ENCODE measurements around the gene HOXD11. TPM values are rescaled to one million over a fixed set of nuclear protein-coding genes. Genes with fewer than 3 reads are reported as not detected.

Gene HOXD11
- total RNA-seq, 1 donor from 2014 or later: not detected

DNA sequence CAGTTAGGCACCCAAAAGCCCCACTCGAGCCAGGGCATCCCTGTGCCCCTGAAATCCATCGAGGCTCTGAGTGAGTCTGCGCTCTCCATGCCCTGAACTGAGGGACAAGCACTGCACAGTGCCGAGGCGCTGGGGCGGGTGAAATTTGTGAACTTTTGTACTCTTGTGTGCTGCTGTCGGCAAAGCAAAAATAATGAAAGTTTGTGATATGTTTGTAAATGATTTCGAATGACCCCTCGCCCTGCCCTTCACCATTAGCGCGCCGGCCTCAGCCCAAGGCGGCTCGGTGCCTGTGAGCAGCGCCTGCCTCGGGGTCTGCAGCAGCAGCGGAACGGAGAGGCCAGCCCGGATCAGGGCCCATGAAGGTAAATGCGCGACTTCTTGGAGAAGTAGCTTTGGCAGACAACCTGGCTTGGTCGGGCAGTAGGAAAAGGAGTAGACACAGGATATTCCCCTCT is 42.4 kb downstream of the HOXD11 start:
- no peak for DNase-seq

DNA sequence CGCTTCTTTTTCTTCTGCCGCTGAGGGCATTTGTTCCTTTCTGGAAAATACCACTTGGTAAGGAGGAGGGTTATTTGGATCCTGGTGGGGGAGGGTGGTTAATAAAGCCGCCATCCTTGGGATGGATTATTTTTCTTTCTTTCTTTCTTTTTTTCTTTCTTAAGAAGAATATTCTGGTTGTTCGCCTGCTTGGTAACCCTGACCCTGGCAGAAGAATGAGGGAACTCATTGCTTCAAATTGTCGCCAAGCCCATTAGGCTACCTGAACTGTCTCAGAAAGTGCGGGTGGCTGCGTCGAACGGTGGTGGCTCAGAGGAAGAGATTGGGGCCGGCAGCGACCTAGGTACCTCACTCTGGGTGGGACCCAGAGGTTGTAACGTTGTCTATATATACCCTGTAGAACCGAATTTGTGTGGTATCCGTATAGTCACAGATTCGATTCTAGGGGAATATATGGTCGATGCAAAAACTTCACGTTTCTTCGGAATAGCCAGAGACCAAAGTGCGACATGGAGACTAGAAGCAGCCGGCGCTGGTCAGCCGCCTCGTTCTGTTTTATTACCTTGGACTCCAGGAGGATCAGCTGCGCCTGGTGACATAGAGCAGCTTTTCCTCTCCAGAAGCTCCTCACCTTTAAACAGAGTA is 43.0 kb downstream of the HOXD11 start:
- DNase-seq: no peak

GRCh38 chr2:176150584-176151441 is 43.7 kb downstream of the HOXD11 start:
- no peak for DNase-seq

DNA sequence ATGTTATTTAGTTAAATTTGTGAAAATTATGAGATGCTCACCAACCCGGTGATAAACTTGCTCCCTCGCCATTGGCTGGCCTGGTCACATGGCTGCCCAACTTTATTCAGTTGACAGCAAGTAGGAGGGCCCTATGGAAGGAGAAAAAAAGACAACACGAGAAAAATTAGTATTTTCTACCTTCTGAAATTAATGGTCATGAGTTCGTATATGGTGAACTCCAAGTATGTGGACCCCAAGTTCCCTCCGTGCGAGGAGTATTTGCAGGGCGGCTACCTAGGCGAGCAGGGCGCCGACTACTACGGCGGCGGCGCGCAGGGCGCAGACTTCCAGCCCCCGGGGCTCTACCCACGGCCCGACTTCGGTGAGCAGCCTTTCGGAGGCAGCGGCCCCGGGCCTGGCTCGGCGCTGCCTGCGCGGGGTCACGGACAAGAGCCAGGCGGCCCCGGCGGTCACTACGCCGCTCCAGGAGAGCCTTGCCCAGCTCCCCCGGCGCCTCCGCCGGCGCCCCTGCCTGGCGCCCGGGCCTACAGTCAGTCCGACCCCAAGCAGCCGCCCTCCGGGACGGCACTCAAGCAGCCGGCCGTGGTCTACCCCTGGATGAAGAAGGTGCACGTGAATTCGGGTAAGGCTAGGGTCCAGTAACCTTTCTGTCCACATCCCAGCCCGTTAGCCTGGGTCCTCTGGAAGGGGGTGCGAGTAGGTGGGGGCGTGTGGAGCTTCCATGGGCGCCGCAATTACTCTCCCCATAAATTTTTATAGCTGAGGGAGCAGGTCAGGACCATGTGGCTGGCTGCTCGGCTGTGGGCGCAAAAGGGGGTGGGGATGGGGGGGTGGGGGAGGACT is 44.6 kb downstream of the HOXD11 start, which contains the start of gene HOXD4:
HOXD4 (plus strand) TSS at position 109 of the 846 bp plus-strand sequence; CDS start at position 193, 84 bp downstream.
- DNase-seq: no peak

- no peak for DNase-seq
Observed at GRCh38 chr2:176152350-176153181, 45.5 kb downstream of the HOXD11 start.

GRCh38 chr2:176154576-176155252 is 47.6 kb downstream of the HOXD11 start:
- DNase-seq: no peak

GRCh38 chr2:176155356-176156044 is 48.4 kb downstream of the HOXD11 start:
- DNase-seq: no peak

DNA sequence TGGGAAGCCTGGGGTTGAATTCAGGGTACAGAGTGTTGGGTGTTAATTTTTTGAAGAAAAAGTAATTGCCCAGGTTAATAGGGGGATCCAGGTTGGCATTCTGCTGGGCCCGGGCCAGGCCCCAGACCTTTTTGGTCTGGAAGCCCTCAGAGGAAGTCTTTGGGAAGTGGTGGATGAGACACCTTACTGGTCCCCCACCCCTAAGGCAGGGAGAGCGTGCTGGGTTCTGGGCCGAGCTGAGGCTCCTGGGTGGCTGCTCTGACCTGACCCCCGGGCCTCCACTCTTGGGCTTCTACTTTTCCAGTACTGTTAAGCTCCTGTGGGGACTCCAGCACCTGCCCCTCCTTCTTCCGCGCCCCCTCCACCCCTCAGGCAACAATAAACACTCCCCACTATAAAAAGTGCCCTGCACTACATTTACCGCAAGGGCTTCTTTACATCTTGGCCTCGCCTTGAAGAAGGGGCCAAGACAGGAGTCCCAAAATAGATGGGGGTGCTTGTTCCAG is 49.3 kb downstream of the HOXD11 start:
- DNase-seq: no peak

DNA sequence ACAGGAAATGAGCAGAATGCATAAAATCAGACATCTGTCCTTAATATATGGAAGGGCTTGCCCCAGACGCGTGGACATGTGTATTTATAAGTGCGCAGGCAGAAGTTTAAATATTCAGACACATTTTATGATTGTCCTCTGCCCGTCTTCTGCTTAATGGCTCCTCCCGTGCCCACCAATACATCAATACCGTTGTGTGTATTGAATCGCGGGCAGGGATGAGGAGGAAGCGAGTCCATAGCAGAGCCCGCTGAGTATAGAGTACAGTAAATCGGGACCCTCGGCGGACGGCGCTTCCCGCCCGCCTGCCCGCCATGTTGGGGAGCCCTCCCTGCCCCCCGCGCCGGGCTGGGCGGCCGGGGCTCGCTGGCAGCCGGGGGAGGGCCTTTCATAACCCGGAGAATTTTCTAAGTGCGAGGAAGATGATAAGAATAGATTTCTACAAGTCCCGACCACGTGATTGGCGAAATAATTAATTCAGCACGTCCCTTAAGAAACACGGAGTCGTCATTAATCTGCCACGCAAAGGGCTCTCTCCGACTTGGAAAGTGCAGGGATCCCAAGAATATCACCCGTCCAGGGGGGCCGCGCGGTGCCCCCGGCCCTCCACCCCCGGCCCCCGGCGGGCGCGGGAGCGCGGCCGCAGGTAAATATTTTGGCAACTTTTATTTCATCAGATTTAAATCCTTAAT is 49.9 kb downstream of the HOXD11 start, which contains the start of gene HOXD3:
HOXD3 (plus strand) TSS at position 501 of the 692 bp plus-strand sequence. CDS start 11,808 bp downstream, outside the sequence.
- no peak for DNase-seq

- DNase-seq: no peak
Observed at GRCh38 chr2:176157499-176158185, 50.6 kb downstream of the HOXD11 start.

DNA sequence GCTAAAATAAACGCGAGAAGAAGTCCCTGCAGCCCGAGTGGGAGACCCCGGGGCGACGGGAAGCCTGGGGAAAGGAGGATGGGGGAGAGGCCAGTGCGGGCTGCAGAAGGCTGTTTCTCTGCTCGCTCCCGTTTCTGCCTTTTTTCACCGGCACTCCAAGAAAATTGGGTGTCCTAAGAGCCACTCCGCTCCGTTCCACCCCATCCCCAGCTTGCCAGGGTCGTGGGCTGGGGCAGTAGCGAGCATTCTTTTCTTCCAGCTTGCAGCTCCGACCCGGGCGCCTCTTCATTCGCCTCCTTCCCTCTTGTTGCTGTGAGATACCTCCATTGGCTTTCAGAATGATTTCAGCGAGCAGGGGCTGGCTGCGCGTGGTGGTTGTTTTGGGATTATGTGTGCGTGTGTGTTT is 51.1 kb downstream of the HOXD11 start:
- no peak for DNase-seq

DNA sequence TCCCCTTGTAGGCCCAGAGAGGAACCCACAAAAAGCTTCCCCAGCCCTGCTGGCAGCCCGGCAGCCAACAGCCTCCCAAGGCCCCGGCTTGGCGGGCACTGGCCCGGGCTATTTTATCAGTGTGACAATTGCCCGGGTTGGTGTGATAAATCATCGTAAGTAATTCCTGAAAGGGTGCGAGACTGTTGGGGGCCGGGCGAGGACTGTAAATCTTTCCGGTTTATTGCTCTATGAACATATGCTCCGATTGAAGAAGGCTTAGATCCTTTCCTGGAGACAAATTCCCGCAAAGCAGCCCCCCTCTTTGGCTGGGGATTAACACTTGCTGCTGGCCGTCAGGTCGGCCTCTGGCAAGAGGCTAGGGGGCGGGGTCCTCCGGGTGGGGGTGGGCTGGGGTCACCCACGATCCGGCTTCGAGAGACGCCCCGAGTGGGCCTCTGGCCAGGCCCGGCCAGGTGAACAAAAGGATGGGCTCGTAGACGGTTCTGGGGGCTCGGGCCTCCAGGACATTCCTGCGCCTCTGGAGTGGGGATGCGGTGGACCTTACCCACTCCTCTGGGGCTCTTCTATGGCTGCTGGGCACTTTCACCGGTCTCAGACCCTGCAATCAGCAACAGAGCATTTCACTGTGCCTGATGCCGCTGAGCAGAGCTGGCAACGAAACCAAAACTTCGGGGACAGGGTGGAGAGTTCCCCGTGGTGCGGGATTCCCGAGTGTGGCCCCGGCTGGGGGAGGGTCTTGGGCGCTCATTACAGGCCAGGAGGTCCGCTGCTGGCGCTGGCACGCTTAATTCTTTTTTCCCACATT is 52.0 kb downstream of the HOXD11 start:
- no peak for DNase-seq

Small RNA genes lying within 50 kb of the gene (small RNA-seq; reads per million reads assigned to genes)
- gene MIR10B (ENCODE audit: low replicate concordance): 14,318 reads per million, percentile 100 among the genes with 10 or more reads in this experiment

Other genes with a start within 250 kb of the HOXD11 start
- 68.4 TPM for gene LNPK, start 105.0 kb upstream of the HOXD11 start, total RNA-seq
- gene EVX2, start 23.3 kb upstream of the HOXD11 start, total RNA-seq: not detected
- not detected for gene HOXD13, start 14.6 kb upstream of the HOXD11 start, total RNA-seq
- gene HOXD12, start 7.5 kb upstream of the HOXD11 start, total RNA-seq: not detected
- gene HOXD10, start 9.5 kb downstream of the HOXD11 start, total RNA-seq: 0.62 TPM
- 1.8 TPM for gene HOXD9, start 15.4 kb downstream of the HOXD11 start, total RNA-seq
- 2.7 TPM for gene HOXD8, start 22.4 kb downstream of the HOXD11 start, total RNA-seq
- 1.5 TPM for gene HOXD4, start 44.3 kb downstream of the HOXD11 start, total RNA-seq
- 1.9 TPM for gene HOXD3, start 50.0 kb downstream of the HOXD11 start, total RNA-seq
- not detected for gene HOXD1, start 81.4 kb downstream of the HOXD11 start, total RNA-seq
- 28.3 TPM for gene MTX2, start 162.2 kb downstream of the HOXD11 start, total RNA-seq

Measured in tongue (tissue), 3 donors.